ENCODE data around the gene MYBL2.

The MYBL2 gene

GRCh38 chr20:43765916-43766315, 99.0 kb downstream of the MYBL2 start:
- no peak for DNase-seq (ENCODE audit: low read depth)
- no peak for TF ChIP-seq CTCF (conservative IDR thresholded peaks at IDR 0.05; ENCODE audit: low read length)

More at GRCh38 chr20:43765916-43766315, 99.0 kb downstream of the MYBL2 start:
- H3K4me3 ChIP-seq (ENCODE audit: low read length): no peak overlapping the region
